ENCODE measurements around the gene PIH1D1.

DNA sequence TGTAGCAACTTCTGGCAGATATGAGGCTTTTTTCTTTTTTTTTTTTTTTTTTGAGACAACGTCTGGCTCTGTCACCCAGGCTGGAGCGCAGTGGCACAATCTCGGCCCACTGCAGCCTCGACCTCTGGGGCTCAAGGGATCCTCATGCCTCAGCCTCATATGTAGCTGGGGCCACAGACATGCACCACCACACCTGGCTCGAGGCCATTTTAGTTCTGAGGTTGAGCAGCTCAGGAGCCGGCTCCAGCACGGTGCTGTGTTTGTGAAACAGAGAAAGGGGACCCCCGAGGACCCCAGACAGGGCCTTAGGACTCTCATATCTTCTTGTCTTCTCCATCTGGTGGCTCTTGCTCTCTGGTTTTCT lies 19.0 kb upstream of the PIH1D1 start:
- TF ChIP-seq, protein P1, sequence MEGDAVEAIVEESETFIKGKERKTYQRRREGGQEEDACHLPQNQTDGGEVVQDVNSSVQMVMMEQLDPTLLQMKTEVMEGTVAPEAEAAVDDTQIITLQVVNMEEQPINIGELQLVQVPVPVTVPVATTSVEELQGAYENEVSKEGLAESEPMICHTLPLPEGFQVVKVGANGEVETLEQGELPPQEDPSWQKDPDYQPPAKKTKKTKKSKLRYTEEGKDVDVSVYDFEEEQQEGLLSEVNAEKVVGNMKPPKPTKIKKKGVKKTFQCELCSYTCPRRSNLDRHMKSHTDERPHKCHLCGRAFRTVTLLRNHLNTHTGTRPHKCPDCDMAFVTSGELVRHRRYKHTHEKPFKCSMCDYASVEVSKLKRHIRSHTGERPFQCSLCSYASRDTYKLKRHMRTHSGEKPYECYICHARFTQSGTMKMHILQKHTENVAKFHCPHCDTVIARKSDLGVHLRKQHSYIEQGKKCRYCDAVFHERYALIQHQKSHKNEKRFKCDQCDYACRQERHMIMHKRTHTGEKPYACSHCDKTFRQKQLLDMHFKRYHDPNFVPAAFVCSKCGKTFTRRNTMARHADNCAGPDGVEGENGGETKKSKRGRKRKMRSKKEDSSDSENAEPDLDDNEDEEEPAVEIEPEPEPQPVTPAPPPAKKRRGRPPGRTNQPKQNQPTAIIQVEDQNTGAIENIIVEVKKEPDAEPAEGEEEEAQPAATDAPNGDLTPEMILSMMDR (IDR thresholded peaks at IDR 0.05) = no peak
- TF ChIP-seq POLR2A (IDR thresholded peaks at IDR 0.05) = no peak
